GM19099 (cell line): Measurements from ENCODE around the gene TNRC6C.

Experiments
- POLR2A ChIP-seq: IDR thresholded peaks from 3 replicates; pipeline ENCODE4 v1.6.1; 2011; ENCODE audit warnings: low read depth; ENCODE audit not compliant: insufficient read length; ENCODE audit errors: extremely low read depth

Gene TNRC6C

DNA sequence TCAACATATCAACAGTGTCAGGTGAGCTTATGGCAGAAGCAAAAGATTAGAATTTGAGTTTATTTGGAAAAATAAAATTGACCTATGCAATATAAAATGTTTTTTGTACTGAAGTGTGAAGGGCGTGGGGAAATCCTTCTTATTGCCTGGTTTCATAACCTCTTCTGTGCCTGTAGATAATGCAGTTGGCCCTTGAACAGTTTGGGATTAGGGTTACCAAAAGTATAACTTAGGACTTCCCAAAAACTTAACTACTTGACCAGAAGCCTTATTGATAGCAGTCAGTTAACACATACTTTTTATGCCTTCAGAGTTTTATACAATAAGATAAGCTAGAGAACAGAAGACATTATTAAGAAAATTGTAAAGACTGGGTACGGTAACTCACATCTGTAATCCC lies 104.1 kb downstream of the TNRC6C start:
- TF ChIP-seq POLR2A, result no peak

DNA sequence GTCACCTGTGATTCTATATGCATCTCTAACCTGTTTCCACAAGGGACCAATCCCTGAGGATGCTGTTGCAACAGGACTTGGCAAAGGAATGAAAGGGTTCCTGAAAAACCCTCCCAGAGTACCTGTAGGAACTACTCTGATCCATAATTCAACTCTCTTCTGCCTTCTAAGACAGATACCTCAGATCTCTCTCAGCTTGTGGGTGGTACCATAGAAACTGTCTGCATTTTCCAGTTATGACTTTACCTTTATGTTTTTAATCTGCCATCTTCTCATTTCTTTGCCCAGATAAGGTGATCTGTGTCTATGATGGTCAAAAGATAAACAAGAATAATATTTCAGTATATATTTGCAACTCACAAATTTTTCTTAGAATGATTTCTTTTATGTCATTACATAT lies 105.0 kb downstream of the TNRC6C start:
- TF ChIP-seq POLR2A, result no peak

DNA sequence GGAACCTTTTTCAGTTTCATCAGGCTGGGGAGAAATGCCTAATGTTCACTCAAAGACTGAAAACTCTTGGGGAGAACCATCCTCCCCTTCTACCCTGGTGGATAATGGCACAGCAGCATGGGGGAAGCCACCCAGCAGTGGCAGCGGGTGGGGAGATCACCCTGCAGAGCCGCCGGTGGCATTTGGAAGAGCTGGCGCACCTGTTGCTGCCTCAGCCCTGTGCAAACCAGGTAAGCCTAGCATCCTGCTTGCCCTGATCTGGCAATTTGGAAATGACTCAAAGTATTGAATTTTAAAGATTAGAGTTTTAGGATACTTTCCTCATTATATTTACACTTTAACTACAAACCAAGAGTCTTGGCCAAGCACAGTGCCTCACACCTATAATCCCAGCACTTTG lies 106.2 kb downstream of the TNRC6C start:
- TF ChIP-seq POLR2A, result no peak

DNA sequence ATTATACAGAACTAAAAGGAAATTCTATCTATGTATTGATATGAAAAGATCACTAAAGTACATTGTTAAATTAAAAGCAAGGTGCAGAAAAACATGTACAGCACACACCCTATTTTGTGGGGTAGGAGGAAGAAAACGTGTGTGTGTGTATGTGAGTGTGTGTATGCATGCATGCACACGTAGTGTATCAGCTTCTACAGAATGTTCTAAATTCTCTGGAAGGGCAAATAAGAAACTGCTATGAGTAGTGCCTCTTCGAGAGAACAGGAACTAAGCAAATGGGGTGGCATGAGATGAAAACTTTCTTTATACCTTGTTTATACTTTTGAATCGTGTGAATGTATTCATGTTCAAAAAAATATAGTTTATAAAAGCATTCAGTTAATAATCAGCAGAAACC lies 111.2 kb downstream of the TNRC6C start:
- no peak for TF ChIP-seq POLR2A

DNA sequence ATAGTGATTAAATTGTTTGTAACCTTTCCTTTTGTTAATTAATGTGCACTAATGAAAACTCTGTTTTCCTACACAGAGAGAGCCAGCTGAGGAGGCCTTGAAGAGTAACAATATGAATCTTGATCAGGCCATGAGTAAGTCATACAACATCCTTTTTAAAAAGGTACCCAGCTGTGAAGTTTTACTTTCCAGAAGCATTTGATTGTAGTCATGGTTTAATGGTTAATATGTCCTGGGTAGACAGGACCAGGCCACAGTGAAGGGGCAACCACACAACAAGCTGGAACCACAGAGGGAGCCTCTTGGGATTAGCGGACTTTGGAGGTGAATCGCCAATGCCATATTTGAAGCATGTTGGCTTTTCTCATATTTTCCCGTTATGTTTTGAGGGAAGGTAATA lies 114.5 kb downstream of the TNRC6C start:
- TF ChIP-seq POLR2A, result no peak

DNA sequence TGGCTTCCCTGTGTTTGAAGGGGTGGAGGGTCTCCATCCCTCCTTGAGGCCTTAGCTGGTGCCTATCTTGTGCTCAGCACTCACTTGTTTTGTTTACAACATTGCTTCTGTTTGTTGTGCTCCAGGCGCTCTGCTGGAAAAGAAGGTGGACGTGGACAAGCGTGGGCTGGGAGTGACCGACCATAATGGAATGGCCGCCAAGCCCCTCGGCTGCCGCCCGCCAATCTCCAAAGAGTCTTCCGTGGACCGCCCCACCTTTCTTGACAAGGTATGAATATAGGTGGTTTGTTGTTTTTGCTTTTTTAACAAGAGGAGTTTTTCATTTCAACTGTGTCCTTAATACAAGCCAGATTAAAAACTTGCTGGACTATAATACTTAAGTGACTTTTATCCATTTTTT lies 116.5 kb downstream of the TNRC6C start:
- TF ChIP-seq POLR2A, result no peak

DNA sequence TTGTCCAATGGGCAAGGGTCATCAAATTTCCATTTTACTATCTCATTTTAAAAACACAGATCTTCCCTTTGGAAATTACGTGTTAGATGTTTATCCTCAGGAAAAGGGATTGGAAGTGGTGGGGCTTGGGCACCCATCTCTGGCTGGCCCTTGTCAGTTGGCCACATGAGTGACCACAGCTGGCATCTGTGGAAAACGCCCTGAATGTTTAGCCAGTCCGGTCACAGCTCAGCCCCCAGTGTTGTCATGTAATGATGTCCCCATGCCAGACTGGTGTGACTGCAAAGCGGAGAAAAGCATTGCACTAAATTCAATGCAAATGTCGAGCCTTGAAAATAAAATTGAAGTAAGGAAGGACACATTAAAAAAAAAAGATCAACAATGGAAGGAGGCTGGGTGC lies 117.0 kb downstream of the TNRC6C start:
- no peak for TF ChIP-seq POLR2A

DNA sequence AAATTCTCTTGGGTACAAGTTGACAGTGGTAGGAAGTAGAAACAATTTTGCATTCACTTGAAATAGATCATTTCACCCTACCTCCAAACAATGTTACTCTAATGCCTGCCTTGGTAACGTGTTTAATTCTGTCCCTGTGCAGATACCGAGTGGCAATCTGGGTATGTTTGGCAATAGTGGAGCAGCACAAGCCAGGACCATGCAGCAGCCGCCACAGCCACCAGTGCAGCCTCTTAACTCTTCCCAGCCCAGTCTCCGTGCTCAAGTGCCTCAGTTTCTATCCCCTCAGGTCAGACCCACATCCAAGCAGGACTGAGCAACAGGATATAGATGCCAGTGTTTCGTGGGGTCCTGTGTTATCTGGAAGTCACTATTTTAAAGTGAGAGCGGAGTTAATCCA lies 120.8 kb downstream of the TNRC6C start:
- TF ChIP-seq POLR2A, result no peak

DNA sequence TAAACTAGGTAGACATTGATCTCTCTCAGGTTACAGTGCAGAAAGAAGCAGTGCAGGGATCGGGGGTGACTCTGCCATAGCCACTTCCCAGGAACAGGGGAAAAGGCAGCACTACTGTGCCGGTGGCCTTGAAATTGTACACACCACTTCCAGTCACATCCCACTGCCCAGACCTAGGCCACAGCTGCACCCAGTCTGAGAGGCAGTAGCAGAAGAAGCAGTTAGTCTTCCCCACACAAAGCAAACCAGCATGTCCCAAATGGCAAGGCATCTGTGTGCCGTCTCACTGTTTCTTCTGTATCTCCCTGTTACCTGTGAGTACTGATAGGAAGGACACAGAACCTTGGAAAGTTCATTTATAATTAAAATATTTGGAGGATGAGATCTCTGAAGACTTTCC lies 123.0 kb downstream of the TNRC6C start:
- TF ChIP-seq POLR2A, result no peak

DNA sequence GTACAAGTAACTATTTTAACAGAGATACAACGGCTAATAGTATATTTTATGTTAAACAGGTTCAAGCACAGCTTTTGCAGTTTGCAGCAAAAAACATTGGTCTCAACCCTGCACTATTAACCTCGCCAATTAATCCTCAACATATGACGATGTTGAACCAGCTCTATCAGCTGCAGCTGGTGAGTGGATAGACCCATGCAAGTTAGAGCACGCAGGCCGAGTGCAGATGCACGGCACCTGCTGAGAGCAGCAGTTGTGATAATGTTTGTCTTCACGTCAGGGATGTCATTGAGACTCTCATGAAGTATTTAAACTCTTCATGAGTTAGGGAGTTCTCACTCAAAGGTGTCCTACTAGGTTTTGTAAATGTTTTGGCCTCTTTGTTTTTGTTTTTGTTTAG lies 124.5 kb downstream of the TNRC6C start:
- TF ChIP-seq POLR2A, result no peak

DNA sequence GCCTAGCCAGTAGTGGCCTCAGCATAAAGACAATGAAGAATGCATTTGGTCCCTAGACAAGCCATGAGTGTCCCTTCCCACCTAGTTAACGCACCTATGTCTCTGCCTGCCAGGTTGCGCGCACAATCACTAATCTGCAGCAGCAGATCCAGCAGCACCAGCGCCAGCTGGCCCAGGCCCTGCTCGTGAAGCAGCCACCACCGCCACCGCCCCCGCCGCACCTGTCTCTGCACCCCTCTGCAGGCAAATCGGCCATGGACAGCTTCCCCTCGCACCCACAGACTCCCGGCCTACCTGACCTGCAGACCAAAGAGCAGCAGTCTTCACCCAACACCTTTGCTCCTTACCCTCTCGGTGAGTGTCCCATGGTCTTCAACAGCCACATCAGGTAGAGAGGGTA lies 128.2 kb downstream of the TNRC6C start:
- no peak for TF ChIP-seq POLR2A

DNA sequence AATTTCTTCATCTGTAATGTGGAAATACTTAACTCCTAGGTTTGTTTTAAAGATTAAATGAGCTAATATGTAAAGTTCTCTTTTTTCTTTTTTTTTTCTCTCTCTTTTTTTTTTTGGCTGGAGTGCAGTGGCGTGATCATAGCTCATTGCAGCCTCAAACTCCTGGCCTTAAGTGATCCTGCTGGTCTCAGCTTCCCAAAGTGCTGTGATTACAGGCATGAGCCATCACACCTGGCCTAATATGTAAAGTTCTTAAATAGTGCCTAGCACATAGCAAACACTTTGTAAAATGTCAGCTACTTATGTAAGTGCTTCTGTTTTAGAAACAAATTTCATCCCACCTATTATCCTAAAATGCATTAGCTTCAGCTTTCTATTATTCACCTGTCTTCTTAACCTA lies 130.0 kb downstream of the TNRC6C start:
- no peak for TF ChIP-seq POLR2A

DNA sequence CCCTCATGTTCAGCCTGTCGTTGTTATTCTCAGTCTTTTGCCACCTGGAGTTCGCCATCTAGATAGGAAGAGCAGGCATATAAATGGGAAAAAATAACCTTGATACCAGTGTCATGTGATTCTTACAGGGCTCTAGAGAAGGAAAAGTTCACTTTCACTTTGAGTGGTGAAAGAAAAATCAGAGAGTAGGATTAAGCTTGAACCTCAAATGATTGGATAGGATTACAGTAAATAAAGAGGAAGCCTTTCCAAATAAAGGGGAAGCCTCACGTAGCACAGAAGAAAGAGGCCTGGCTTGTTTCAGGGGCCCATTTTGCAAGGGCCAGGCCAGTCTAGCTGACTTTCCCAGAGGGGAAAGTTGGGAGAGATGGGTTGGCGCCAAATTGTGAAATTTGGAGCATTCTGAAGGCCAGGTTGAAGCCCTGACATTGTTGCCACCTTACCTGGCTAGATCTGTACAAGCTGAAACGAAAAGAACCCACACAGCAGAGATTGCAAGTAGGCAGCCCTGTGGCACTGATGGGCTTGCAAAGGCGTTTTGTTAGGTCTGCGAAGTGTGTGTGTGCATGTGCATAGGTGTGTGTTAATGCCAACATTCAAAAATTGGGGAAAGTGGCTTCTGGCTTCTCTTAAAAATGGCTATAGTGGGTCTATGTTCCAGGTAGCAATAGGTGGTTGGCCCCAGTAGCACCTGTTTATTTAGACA lies 131.2 kb downstream of the TNRC6C start:
- TF ChIP-seq POLR2A, result no peak

DNA sequence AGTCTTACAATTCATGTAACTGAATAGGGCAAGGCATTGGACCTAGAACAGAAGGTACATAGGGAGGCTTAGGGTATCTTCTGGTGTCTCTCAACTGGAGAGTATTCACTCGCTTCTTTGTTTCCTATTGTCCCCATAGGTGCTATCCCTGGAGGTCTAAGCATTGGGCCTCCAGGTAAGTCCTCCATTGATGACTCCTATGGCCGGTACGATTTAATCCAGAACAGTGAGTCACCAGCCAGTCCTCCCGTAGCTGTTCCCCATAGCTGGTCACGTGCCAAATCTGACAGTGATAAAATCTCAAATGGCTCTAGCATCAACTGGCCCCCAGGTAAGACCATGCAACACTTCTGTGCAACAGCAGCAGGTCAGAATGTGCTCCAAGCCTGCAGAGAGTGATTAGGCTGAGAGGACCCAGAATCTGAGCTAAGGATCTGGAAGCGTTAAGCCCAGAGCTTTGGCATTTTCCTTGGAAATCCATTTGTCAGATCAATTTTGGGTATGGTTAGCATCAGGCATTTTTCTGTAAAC lies 134.4 kb downstream of the TNRC6C start:
- TF ChIP-seq POLR2A, result no peak

DNA sequence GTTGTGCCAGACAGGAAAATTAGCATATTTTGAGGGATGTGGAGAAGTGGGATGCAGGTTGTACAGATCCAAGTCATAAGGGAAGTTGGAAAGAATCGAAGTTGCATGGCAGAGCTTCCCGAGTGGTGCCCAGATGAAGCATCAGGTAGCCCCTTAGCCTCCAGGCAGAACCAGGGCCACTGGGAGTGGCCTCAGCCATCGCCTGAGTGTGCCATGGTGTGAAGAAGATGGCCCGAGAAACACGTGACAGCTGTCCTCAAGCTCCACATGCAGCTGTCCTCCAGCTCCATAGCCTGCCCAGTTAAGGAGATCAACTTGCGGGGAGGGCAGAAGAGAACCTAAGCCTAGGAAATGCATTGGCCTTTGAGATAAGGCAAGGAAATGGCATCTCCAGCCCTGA lies 136.5 kb downstream of the TNRC6C start:
- no peak for TF ChIP-seq POLR2A

DNA sequence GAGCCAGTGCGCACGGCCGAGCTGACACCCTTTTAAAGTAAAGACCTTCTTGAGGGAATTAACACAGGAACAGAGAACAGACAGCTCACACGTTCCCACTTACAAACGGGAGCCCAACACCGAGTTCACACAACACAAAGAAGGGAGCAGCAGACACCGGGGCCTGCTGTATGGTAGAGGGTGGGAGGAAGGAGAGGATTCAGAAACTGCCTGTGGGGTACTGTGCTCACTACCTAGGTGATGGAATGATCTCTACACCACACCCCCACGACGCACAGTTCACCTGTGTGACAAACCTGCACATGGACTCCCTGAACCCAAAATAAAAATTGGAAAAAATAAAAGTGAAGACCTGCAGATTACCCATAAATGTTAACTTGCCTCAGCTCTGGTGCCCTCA lies 137.6 kb downstream of the TNRC6C start:
- no peak for TF ChIP-seq POLR2A

DNA sequence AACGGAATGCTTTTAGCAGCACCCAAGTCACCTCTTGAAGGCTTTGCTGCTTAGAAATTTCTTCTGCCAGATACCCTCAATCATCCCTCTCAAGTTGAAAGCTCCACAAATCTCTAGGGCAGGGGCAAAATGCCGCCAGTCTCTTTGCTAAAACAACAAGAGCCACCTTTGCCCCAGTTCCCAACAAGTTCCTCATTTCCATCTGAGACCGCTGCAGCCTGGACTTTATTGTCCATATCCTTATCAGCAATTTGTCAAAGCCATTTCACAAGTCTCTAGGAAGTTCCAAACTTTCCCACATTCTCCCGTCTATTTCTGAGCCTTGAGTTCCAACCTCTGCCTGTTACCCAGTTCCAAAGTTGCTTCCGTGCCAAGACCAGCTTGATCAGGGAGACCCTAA lies 142.6 kb downstream of the TNRC6C start:
- TF ChIP-seq POLR2A, result no peak
